Stimulated activated CD4-positive, alpha-beta T cell treated with anti-CD3 and anti-CD28 coated beads, Interleukin-4, amount 100 ng/mL, for 4 hours (primary cell): ENCODE measurements around the gene C3orf52.

Experiments used
- DNase-seq, 2 experiments: peaks; one replicate each; pipeline ENCODE4 v3.0.0-alpha.2; 2020

The C3orf52 gene

GRCh38 chr3:112086875-112087524 is 811 bp downstream of the C3orf52 start:
- DNase-seq, result no peak

GRCh38 chr3:112087746-112088145 is 1.6 kb downstream of the C3orf52 start:
- no peak for DNase-seq

GRCh38 chr3:112088944-112089343 is 2.8 kb downstream of the C3orf52 start:
- no peak for DNase-seq

- no peak for DNase-seq
Measured at GRCh38 chr3:112089956-112090886, 4.0 kb downstream of the C3orf52 start.

- no peak for DNase-seq
Measured at GRCh38 chr3:112090887-112091586, 4.8 kb downstream of the C3orf52 start.

GRCh38 chr3:112092496-112093179 is 6.4 kb downstream of the C3orf52 start:
- DNase-seq, result no peak

- no peak for DNase-seq
Measured at GRCh38 chr3:112093180-112093522, 7.0 kb downstream of the C3orf52 start.

GRCh38 chr3:112095731-112096130 is 9.5 kb downstream of the C3orf52 start:
- DNase-seq, result no peak

GRCh38 chr3:112096176-112096575 is 10.0 kb downstream of the C3orf52 start:
- no peak for DNase-seq

GRCh38 chr3:112097378-112097777 is 11.2 kb downstream of the C3orf52 start:
- peak in 1 of 2 experiments; percentile 22 for DNase-seq

- DNase-seq, result no peak
Measured at GRCh38 chr3:112101916-112102315, 15.7 kb downstream of the C3orf52 start.

- DNase-seq, result no peak
Measured at GRCh38 chr3:112104774-112105173, 18.6 kb downstream of the C3orf52 start.

GRCh38 chr3:112109322-112109721 is 23.1 kb downstream of the C3orf52 start:
- DNase-seq, result no peak

GRCh38 chr3:112111785-112112402 is 25.7 kb downstream of the C3orf52 start:
- peak; percentile 25 to 62 for DNase-seq

- DNase-seq, result no peak
Measured at GRCh38 chr3:112114576-112115160, 28.5 kb downstream of the C3orf52 start.

GRCh38 chr3:112115161-112115739 is 29.1 kb downstream of the C3orf52 start:
- DNase-seq, result no peak

GRCh38 chr3:112115806-112116383 is 29.7 kb downstream of the C3orf52 start:
- no peak for DNase-seq

- DNase-seq, result no peak
Measured at GRCh38 chr3:112116748-112117186, 30.6 kb downstream of the C3orf52 start.

GRCh38 chr3:112117415-112117814 is 31.2 kb downstream of the C3orf52 start:
- no peak for DNase-seq

GRCh38 chr3:112117841-112118571 is 31.8 kb downstream of the C3orf52 start:
- DNase-seq, result no peak
